Spleen (tissue), 7 donors: ENCODE data around the gene DAB2IP.

ENCODE experiments used
- CTCF ChIP-seq, 11 experiments: fragments of 200-600 bp in 7 of 11; fragments of 450-650 bp in 4 of 11; sonication (generic) in 4 of 11; IDR thresholded peaks in 8 of 11; conservative IDR thresholded peaks in 3 of 11; 1 replicate in 7 of 11; 2 replicates in 4 of 11; pipeline versions ENCODE4 v1.4.0 to v1.8.0; 2016 to 2021; ENCODE audit warnings: antibody characterized with exemption in 11 of 11, inconsistent platforms in 4 of 11, mild to moderate bottlenecking in 1 of 11
- POLR2A ChIP-seq, 3 donors: fragments of 450-650 bp; IDR thresholded peaks; one replicate each; pipeline ENCODE4 v1.5.1; 2017; ENCODE audit warnings: antibody characterized with exemption in 3 of 3, mild to moderate bottlenecking in 1 of 3
- donor health status: DM: no; HTN: no; CAD: no; lungs with moderate emphysema.
- donor health status: DM: no; HTN: no; CAD: no.
- donor health status: DM: no; HTN: no; CAD: no.

- peak in 10 of 11 experiments; percentile 16 to 71 (median 52) for TF ChIP-seq CTCF (IDR thresholded peaks at IDR 0.05 in 8 of 11, conservative IDR thresholded peaks at IDR 0.05 in 3 of 11)
- TF ChIP-seq POLR2A (IDR thresholded peaks at IDR 0.05) = no peak
Measured at GRCh38 chr9:121744002-121744686, 92.7 kb downstream of the DAB2IP start.
